ENCODE data around the gene ABHD17C. TPM values are rescaled to one million over a fixed set of nuclear protein-coding genes. Genes with fewer than 3 reads are reported as not detected.

The ABHD17C gene
- polyA plus RNA-seq, 1 donor = 5.0 TPM

DNA sequence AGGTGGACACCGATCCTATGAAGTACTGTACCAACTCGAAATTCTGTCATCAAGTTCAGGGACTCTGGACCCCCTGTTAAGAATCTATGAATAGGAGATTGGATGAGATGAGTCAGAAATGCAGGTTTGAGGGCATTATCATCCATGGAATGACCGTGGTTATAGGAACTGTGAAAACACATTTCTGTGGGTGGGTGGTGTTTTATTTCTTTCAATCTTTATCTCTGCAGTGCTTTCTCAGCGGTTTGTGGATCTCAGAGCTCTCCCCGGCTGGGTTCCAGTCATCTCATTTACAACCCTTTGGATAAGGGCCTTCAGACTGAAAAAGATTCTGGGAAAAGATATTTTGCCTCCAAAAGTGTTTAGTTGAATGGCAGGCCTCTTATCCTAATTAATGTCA, 5.4 kb upstream of the ABHD17C start:
- DNase-seq (ENCODE audit: low read depth) = no peak

DNA sequence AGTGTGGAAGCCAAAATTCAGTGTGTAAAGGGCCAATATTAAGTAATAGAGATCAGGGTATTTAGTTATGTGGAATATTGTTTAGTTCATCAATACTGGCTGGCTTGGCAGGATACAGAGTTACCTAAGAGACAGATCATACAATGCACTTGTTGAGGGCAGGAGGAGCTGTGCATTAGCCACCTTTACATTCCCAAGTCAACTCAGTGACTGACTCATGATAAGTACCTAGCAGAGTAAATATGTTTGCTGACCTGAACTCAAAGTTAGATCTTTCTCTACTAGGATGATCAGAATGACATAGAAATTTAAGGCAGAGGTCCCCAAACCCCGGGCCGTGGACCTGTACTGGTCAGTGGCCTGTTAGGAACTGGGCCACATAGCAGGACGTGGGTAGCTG, 3.5 kb upstream of the ABHD17C start:
- DNase-seq (ENCODE audit: low read depth) = no peak

DNA sequence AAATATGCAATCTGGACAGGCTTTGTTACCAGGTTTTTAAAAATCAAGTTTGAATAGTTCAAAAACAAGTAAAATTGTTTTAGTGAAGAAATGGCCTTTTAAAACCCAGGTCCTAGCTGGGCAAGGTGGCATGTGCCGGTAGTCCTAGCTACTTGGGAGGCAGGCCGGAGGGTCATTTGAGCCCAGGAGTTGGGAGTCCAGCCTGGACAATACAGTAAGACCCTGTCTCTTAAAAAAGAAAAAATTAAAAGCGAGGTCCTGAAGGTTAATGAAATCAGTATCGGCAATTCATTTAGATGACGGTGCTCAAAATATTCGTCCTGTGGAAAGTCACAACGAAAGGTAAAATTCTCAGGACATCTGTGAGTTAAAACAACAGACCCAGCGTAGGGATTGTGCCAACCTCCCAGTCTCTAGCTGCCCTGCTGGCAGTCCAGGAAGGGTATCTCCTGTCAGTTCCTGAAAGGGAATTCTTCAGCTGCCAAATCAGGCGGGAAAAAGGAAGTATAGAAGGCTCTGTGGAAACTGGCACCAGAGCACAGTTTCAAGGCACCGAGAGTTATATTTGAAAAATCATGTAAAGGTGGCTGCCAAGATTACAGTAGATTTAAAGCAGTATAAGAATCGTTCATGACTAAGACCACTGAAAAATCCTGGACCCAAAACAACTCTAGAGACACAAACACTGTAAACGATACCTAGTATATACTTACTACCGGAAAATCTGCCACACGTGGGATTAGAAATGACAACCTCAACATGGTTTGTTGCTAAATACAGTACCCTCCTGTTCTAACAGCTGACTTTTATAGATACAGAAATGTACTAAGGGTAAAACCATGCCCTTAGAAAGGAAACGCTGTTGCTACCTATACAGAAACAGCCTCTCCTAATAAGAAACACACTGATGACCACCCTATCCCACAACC, 1.2 kb upstream of the ABHD17C start:
- DNase-seq (ENCODE audit: low read depth) = no peak

DNA sequence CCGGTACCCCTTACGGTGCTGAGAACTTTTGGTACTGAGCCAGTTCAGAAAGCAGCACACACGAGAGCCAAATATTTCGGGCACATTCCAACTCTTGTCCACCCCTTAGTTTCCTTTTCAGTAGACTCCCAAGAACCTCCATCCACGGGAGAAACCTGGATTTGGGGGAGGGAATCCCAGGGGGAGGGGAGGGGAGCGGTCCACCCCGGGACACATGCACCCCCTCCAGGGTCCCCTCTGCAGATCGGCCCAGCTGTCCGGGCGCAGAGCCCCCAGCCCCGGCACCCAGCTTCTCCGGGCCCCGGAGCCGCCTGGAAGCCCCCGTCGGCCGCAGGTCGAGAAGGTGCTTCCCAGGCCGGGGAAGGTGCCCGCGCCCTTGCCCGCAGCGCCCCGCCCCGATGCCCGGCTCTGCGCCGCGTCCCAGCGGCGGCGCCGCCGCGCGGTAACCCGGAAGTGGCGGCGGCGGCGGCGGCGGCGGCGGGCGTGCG, 455 bp upstream of the ABHD17C start:
- DNase-seq (ENCODE audit: low read depth) = no peak

- no peak for DNase-seq (ENCODE audit: low read depth)
These were observed 976 bp downstream of the ABHD17C start for GRCh38 chr15:80695911-80696661.

DNA sequence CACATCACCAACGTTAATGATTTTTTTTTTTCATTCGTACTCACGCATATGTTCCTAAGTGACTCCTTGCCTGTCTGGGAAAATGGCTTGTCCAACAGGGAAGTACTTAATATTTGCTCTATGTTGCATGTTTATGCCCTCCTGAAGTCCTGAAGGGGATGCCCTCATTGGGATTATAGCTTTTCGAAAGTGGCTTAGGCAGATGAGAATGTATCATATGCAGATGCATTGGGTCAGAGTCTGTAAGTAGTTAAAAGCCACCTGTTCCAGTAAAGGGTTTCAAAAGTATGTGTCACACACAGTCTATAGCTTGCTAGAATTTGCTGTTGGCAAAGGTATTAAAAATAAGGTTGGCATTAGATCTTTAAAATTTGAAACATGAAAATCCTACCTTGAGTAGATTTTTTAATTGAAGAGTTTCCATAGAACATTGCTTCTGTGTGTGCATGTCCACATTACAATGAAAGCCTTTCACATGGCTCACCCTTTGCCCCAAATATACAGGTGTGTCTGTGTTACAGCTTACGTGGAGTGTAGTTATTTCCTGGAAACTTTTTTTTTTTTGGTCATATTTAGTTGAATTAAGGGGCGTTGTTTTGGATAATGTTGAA, 2.1 kb downstream of the ABHD17C start:
- DNase-seq (ENCODE audit: low read depth) = no peak

DNA sequence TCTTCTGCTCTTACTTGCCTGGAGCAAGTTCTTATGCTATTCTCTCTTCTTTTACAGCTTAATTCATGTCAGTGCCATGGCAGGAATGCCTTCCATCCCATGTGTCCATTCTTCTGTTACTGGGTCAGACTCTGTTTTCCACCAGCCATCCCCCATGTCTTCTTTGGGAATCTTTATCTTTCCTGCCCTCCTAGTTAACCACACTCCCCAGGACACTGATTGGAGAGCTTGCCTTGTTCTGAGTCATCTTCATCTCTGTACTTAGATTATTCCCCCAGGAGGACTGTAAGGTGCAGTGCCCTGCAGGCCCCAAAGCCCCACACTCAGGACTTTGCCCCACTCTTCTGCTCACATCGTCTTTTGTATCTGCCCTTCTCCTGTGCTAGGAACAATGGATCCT, 3.6 kb downstream of the ABHD17C start:
- no peak for DNase-seq (ENCODE audit: low read depth)

DNA sequence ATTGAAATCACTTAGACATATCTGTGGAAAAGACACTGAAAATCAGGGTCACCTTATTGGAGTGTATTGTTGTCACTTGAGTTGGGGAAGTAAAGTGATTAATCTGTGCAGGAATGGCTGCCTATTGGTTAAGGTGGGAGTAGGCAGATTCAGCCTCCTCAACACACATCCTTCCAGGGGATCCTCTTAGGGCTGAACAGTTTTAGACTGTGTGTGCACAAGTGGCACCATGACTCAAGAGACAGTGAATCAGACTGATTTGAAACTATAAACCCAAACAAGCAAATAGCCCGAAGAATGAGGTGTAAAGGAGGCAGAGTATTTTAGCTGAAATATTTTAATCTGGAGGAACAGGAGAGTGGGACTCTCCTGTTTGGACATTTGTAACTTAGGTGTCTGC, 4.9 kb downstream of the ABHD17C start:
- DNase-seq (ENCODE audit: low read depth) = no peak

DNA sequence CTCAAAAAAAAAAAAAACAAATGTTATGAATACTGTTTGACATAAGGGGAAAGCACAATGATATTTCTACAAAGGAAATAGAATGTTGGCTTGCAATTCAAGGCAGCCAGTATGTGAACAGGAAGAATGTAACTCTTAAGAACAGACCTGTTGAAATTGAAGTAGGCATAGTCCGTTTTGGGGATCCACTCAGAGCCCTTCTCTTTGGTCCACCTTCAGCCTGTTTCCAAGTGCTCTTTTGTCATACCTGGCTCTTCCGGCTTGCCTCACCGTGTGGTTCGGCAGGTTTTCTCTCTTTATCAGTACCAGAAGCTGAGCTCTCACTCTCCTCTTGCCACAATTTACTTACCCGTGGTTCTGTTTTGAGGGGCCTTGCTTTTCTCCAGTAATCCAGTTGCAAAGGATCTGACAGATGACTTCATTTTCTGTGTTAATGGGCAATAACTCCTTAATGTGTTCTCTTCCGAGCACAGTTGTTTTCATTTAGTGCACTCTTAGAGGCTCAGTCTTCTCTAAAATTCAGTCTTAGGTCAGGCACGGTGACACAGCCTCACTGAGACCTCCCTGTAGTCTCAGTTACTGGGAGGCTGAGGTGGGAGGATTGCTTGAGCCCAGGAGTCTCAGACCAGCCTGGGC, 6.7 kb downstream of the ABHD17C start:
- DNase-seq (ENCODE audit: low read depth) = no peak

- no peak for DNase-seq (ENCODE audit: low read depth)
These were observed 8.0 kb downstream of the ABHD17C start for GRCh38 chr15:80703081-80703480.

DNA sequence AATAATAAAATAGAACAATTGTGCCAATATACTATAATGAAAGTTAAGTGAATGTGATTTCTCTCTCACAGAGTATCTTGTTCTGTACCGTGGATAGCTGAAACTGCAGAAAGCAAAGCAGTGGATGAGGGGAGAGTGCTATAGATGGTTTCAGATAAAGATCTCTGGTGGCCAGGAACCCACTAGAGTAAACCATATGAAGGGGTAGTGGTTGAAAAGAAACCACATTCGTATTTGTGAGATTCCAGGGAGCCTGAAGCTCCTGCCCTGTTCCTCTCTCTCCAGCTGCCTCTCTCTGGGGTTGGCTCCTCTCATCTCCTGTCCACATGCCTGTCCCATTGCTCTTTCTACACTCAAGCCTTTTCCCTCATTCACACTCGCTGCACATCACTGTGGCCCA, 8.9 kb downstream of the ABHD17C start:
- no peak for DNase-seq (ENCODE audit: low read depth)

DNA sequence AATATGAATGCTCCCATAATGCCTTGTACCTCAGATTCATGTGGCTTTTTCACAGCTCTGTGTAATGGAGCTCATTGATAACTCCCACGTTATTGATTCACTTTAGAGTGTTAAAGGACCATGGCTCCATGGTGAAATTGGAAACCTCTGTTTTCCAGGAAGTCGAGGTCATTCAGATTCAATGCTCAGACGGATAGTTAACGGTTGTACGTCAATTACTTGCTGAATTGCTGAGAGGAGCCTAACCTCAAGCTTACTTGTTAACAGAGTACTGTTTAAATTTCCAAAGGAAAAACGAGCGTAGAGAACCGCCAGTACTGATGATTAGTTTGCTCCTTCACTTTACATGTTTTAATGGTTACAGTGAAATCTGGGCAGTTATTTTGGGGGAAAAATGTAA, 11.1 kb downstream of the ABHD17C start:
- DNase-seq (ENCODE audit: low read depth) = no peak

- no peak for DNase-seq (ENCODE audit: low read depth)
These were observed 14.4 kb downstream of the ABHD17C start for GRCh38 chr15:80709542-80709941.

DNA sequence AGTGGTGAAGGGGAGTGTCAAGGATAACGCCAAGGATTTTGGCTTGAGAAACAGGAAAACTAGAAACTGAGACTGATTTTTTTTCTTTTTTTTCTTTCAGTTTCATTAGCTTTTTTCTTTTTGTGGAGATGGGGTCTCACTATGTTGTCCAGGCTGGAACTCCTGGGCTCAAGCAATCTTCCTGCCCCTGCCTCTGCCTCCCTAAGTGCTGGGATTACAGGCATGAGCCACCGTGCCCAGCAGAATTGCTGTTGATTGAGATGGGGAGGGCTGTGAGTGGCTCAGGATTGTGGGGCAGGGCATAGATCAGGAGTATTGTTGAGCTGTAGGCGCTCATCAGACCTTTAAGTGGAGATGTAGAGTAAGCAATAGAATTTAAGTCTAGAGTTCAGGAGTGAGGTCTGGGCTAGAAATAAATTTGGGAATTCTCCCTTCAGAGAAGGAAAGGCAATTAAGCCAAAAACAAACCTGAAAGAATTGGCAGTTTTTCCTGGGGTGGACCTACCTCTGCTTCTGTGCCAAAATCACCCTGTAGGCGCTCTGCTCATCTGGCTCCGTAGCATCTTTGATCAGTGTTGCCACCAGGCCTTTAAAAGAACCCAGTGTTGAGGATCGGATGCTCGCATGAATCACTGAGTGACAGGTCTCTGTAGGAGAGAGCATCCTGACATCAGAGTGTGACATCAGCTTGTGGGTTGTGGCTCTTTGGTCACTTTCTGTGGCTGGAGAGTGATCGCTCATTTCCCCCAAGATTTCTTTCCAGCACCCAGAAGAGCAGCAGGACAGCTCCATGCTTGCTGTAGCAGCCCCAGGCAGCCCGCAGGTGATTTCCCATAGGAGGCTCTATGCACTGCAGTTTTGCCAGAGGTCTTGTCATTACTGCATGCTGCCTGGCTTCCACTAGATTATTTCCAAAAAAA, 15.8 kb downstream of the ABHD17C start:
- DNase-seq (ENCODE audit: low read depth) = no peak

GRCh38 chr15:80711886-80712285, 16.8 kb downstream of the ABHD17C start:
- no peak for DNase-seq (ENCODE audit: low read depth)

- no peak for DNase-seq (ENCODE audit: low read depth)
These were observed 17.8 kb downstream of the ABHD17C start for GRCh38 chr15:80712956-80713355.

DNA sequence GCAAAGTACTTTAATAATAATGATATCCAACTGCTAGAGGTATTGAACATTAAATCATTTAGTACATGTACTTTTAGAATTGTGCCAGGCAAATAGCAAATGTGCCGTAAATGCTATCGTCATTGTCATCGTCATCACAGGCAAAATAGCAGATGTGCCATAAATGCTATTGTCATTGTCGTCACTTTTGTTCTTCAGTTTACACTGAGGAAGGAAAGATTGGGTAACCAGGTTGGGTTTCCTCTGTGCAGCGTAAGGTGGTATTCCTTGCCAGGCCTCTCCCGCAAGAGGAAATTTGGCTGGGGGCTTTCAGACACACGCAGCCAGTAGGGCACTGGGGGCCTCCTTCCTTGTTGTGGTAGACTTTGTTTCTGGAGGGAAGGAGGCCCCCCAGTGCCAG, 26.4 kb downstream of the ABHD17C start:
- no peak for DNase-seq (ENCODE audit: low read depth)

DNA sequence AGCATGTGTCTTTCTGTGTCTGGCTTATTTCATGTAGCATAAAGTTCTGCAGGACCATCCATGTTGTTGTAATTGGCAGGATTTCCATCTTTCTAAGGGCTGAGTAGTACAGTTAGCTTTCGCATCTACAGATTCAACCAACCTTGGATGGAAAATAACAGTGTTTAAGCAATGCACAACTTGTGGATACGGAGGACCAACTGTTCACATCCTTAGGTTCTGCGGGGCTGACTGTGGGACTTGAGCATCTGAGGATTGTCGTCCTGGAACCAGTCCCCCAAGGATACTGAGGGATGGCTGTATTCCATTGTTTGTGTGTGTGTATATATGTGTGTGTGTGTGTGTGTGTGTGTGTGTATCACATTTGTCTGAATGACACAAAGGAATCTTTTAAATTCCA, 27.7 kb downstream of the ABHD17C start:
- no peak for DNase-seq (ENCODE audit: low read depth)

- DNase-seq (ENCODE audit: low read depth) = no peak
These were observed 32.1 kb downstream of the ABHD17C start for GRCh38 chr15:80727196-80727595.

- DNase-seq (ENCODE audit: low read depth) = no peak
These were observed 32.5 kb downstream of the ABHD17C start for GRCh38 chr15:80727596-80727995.

- no peak for DNase-seq (ENCODE audit: low read depth)
These were observed 35.3 kb downstream of the ABHD17C start for GRCh38 chr15:80730387-80730786.
